Measurements from ENCODE around the gene IL12RB2.

Gene IL12RB2

DNA sequence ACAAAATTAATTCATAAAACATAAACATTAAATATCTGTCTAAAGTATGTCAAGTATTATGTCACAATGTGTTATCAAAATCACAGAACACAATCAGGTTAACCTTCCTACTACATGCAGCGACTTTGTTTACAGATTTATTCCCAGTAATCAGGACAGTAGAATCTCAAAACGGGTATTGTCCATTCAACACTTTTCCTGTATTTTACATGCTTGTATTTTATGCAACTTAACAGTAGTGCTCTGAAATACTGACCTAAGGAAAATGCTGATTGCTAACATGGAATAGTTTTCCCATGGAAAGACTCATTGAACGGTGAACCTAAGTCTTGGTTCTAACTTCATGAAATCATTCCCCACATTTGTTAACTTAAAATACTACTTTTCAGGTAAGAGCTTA is 120.3 kb downstream of the IL12RB2 start:
- Histone ChIP-seq H3K36me3 (ENCODE audit: control insufficient read depth, insufficient read depth, low read length) (peaks cover 18% of the 10 kb centered on the region), H3K27ac (ENCODE audit: insufficient read depth, low read depth, low read length, poor library complexity, severe bottlenecking) (no peak overlapping the region), H3K4me3 (ENCODE audit: insufficient read depth, low read depth, low read length) (peak overlapping the region; percentile 89), H3K27me3 (ENCODE audit: control insufficient read depth, insufficient read depth, low read length, poor library complexity, severe bottlenecking) (no peaks in the 10 kb centered on the region), H3K9me3 (ENCODE audit: control insufficient read depth, low read length) (no peaks in the 10 kb centered on the region), H3K4me1 (ENCODE audit: control insufficient read depth, insufficient read depth, low read length) (no peaks in the 10 kb centered on the region)
- WGBS, 2 experiments: 5 to 11% methylated on average over 3 of the region's 3 CpGs

GRCh38 chr1:67429011-67429527 is 121.4 kb downstream of the IL12RB2 start:
- H3K27ac ChIP-seq (ENCODE audit: insufficient read depth, low read depth, low read length, poor library complexity, severe bottlenecking): no peak overlapping the region
- no peaks in the 10 kb centered on the region for H3K9me3 ChIP-seq (ENCODE audit: control insufficient read depth, low read length)
- H3K36me3 ChIP-seq (ENCODE audit: control insufficient read depth, insufficient read depth, low read length): peaks cover 13% of the 10 kb centered on the region
- 0 to 1% methylated on average over 25 of the region's 25 CpGs for WGBS, 2 experiments
- H3K4me1 ChIP-seq (ENCODE audit: control insufficient read depth, insufficient read depth, low read length): no peaks in the 10 kb centered on the region
- peak overlapping the region; percentile 89 for H3K4me3 ChIP-seq (ENCODE audit: insufficient read depth, low read depth, low read length)
- no peaks in the 10 kb centered on the region for H3K27me3 ChIP-seq (ENCODE audit: control insufficient read depth, insufficient read depth, low read length, poor library complexity, severe bottlenecking)

GRCh38 chr1:67429528-67430357 is 122.1 kb downstream of the IL12RB2 start:
- peak overlapping the region; percentile 89 for H3K4me3 ChIP-seq (ENCODE audit: insufficient read depth, low read depth, low read length)
- H3K27me3 ChIP-seq (ENCODE audit: control insufficient read depth, insufficient read depth, low read length, poor library complexity, severe bottlenecking): no peaks in the 10 kb centered on the region
- H3K4me1 ChIP-seq (ENCODE audit: control insufficient read depth, insufficient read depth, low read length): no peaks in the 10 kb centered on the region
- H3K36me3 ChIP-seq (ENCODE audit: control insufficient read depth, insufficient read depth, low read length): peaks cover 11% of the 10 kb centered on the region
- no peaks in the 10 kb centered on the region for H3K9me3 ChIP-seq (ENCODE audit: control insufficient read depth, low read length)
- whole genome bisulfite sequencing, 2 experiments: 0% methylated on average over 69 of the region's 69 CpGs
- H3K27ac ChIP-seq (ENCODE audit: insufficient read depth, low read depth, low read length, poor library complexity, severe bottlenecking): peak overlapping the region; percentile 11

- Histone ChIP-seq H3K27me3 (ENCODE audit: control insufficient read depth, insufficient read depth, low read length, poor library complexity, severe bottlenecking) (no peaks in the 10 kb centered on the region), H3K9me3 (ENCODE audit: control insufficient read depth, low read length) (no peaks in the 10 kb centered on the region), H3K4me3 (ENCODE audit: insufficient read depth, low read depth, low read length) (peak within 1 kb of the TSS; percentile 89), H3K36me3 (ENCODE audit: control insufficient read depth, insufficient read depth, low read length) (peaks cover 7% of the 10 kb centered on the region), H3K27ac (ENCODE audit: insufficient read depth, low read depth, low read length, poor library complexity, severe bottlenecking) (peak within 1 kb of the TSS; percentile 11), H3K4me1 (ENCODE audit: control insufficient read depth, insufficient read depth, low read length) (no peaks in the 10 kb centered on the region)
- WGBS, 2 experiments: 0% methylated on average over 62 of the region's 62 CpGs
These were observed 122.9 kb downstream of the IL12RB2 start, which contains the start of gene SERBP1 for GRCh38 chr1:67430358-67431155. Gene SERBP1 (minus strand): TSS chr1:67430402. CDS start chr1:67430300, 102 bp downstream.

DNA sequence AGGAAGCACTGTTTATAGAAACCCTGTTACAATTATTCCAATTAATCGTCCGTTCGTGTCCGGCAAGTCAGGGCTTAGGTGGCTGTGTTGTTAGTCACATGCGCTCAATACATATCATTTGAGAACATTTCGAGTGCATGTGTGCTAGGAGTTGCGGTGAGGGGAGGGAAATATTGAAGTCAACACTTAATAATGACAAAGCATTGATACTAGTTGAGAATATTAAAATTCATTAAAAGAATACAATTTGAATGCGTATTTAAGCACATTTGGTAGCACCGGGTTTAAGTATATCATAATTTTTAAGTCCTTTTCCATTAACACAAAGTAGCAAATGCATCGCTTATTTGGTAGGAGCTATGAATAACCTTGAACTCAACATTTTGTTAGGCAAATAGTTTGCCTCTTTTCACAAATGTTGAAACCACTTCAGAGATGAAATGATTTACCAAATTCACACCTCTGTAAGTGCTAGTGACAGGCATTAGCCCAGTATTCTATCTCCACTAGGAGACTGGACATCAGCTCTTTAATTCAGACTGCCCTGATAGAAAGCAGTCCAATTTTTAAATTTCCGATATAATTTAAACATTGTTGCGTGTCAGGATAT is 123.6 kb downstream of the IL12RB2 start:
- Histone ChIP-seq H3K36me3 (ENCODE audit: control insufficient read depth, insufficient read depth, low read length) (no peaks in the 10 kb centered on the region), H3K27ac (ENCODE audit: insufficient read depth, low read depth, low read length, poor library complexity, severe bottlenecking) (no peak overlapping the region), H3K27me3 (ENCODE audit: control insufficient read depth, insufficient read depth, low read length, poor library complexity, severe bottlenecking) (no peaks in the 10 kb centered on the region), H3K9me3 (ENCODE audit: control insufficient read depth, low read length) (no peaks in the 10 kb centered on the region), H3K4me1 (ENCODE audit: control insufficient read depth, insufficient read depth, low read length) (no peaks in the 10 kb centered on the region), H3K4me3 (ENCODE audit: insufficient read depth, low read depth, low read length) (peak overlapping the region; percentile 89)
- 34 to 39% methylated on average over 9 to 11 of the region's 12 CpGs for WGBS, 2 experiments

GRCh38 chr1:67431869-67432578 is 124.4 kb downstream of the IL12RB2 start:
- Histone ChIP-seq H3K4me3 (ENCODE audit: insufficient read depth, low read depth, low read length) (no peak overlapping the region), H3K4me1 (ENCODE audit: control insufficient read depth, insufficient read depth, low read length) (no peaks in the 10 kb centered on the region), H3K9me3 (ENCODE audit: control insufficient read depth, low read length) (no peaks in the 10 kb centered on the region), H3K27me3 (ENCODE audit: control insufficient read depth, insufficient read depth, low read length, poor library complexity, severe bottlenecking) (no peaks in the 10 kb centered on the region), H3K36me3 (ENCODE audit: control insufficient read depth, insufficient read depth, low read length) (no peaks in the 10 kb centered on the region), H3K27ac (ENCODE audit: insufficient read depth, low read depth, low read length, poor library complexity, severe bottlenecking) (no peak overlapping the region)
- 47 to 56% methylated on average over 3 to 7 of the region's 8 CpGs for WGBS, 2 experiments

DNA sequence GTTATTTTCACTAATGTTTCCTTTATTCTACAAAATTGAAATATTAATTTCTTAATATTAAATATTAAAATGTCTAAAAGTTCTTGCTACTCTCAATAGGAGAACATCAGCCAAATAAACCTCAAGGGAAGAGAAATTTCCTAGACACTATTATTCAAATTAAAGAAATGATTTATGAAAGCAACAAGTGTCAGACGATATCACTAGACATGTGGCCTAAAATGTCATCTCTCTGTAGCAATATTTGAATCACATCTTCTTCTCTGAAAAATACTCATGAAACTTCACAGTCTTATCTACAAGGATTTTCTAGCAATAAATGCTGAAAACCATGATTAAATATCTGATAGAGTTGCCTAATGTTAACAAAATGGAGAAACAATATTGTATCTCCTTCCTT is 125.1 kb downstream of the IL12RB2 start:
- Histone ChIP-seq H3K36me3 (ENCODE audit: control insufficient read depth, insufficient read depth, low read length) (no peaks in the 10 kb centered on the region), H3K4me1 (ENCODE audit: control insufficient read depth, insufficient read depth, low read length) (no peaks in the 10 kb centered on the region), H3K27me3 (ENCODE audit: control insufficient read depth, insufficient read depth, low read length, poor library complexity, severe bottlenecking) (no peaks in the 10 kb centered on the region), H3K4me3 (ENCODE audit: insufficient read depth, low read depth, low read length) (no peak overlapping the region), H3K9me3 (ENCODE audit: control insufficient read depth, low read length) (no peaks in the 10 kb centered on the region), H3K27ac (ENCODE audit: insufficient read depth, low read depth, low read length, poor library complexity, severe bottlenecking) (no peak overlapping the region)
- WGBS, 2 experiments: 88 to 100% methylated on average over 1 of the region's 1 CpG

GRCh38 chr1:67433837-67434236 is 126.2 kb downstream of the IL12RB2 start:
- no peaks in the 10 kb centered on the region for H3K4me1 ChIP-seq (ENCODE audit: control insufficient read depth, insufficient read depth, low read length)
- WGBS, 2 experiments: 60 to 100% methylated on average over 1 of the region's 2 CpGs
- H3K27ac ChIP-seq (ENCODE audit: insufficient read depth, low read depth, low read length, poor library complexity, severe bottlenecking): no peak overlapping the region
- no peak overlapping the region for H3K4me3 ChIP-seq (ENCODE audit: insufficient read depth, low read depth, low read length)
- H3K27me3 ChIP-seq (ENCODE audit: control insufficient read depth, insufficient read depth, low read length, poor library complexity, severe bottlenecking): no peaks in the 10 kb centered on the region
- no peaks in the 10 kb centered on the region for H3K9me3 ChIP-seq (ENCODE audit: control insufficient read depth, low read length)
- no peaks in the 10 kb centered on the region for H3K36me3 ChIP-seq (ENCODE audit: control insufficient read depth, insufficient read depth, low read length)

- Histone ChIP-seq H3K9me3 (ENCODE audit: control insufficient read depth, low read length) (no peaks in the 10 kb centered on the region), H3K4me3 (ENCODE audit: insufficient read depth, low read depth, low read length) (no peak overlapping the region), H3K27ac (ENCODE audit: insufficient read depth, low read depth, low read length, poor library complexity, severe bottlenecking) (no peak overlapping the region), H3K4me1 (ENCODE audit: control insufficient read depth, insufficient read depth, low read length) (no peaks in the 10 kb centered on the region), H3K36me3 (ENCODE audit: control insufficient read depth, insufficient read depth, low read length) (no peaks in the 10 kb centered on the region), H3K27me3 (ENCODE audit: control insufficient read depth, insufficient read depth, low read length, poor library complexity, severe bottlenecking) (no peaks in the 10 kb centered on the region)
- WGBS, 2 experiments: 96% methylated on average over 2 of the region's 2 CpGs; no CpG with 5 or more reads in 1 of the 2 experiments
These were observed 126.8 kb downstream of the IL12RB2 start for GRCh38 chr1:67434491-67434890.
